DND-41 (cell line): ENCODE measurements around the gene TRPT1.

ENCODE experiments used
- EZH2 ChIP-seq: IDR thresholded peaks from 3 replicates; pipeline ENCODE4 v1.6.1; 2012; ENCODE audit warnings: borderline replicate concordance, low read depth, mild to moderate bottlenecking, moderate library complexity, low read length, inconsistent platforms; ENCODE audit not compliant: severe bottlenecking
- TF ChIP-seq, protein P1 (sequence below): IDR thresholded peaks from 2 replicates; pipeline ENCODE4 v1.5.1; 2012; ENCODE audit warnings: borderline replicate concordance, low read length, moderate library complexity, mild to moderate bottlenecking; ENCODE audit not compliant: poor library complexity, severe bottlenecking; ENCODE audit errors: extremely low read depth

DNA sequence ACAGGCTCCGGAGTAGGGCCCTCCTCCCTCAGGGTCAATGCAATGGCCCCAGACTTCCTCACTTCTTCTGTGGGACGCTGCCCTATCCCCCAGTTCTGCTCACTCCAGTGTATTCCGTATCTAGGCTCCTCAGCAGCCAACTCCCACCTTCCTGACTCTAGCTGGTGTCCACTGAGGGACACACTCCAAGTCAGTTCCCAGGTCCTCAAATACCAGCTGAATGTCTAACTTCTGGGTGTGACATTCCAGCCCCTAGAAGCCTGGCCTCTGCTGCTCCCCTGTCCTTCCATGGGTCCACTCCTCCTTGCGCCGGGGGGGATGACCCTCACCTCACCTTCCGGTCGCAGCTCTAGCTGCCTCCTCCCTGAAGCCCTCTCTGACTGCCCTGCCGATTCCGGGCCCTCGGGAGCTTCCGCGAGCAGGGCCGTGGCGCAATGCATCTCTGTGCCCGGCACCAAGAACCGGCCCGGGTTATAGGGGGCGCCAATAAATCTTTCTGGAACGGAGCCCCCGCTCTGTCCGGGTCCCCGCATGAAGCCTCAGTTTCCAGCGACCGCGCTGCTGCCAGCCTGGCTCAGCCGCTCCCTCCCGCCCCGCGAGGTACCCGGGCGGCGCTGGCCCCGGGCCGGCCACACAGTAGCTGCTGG is 43.0 kb upstream of the TRPT1 start:
- TF ChIP-seq, protein P1, sequence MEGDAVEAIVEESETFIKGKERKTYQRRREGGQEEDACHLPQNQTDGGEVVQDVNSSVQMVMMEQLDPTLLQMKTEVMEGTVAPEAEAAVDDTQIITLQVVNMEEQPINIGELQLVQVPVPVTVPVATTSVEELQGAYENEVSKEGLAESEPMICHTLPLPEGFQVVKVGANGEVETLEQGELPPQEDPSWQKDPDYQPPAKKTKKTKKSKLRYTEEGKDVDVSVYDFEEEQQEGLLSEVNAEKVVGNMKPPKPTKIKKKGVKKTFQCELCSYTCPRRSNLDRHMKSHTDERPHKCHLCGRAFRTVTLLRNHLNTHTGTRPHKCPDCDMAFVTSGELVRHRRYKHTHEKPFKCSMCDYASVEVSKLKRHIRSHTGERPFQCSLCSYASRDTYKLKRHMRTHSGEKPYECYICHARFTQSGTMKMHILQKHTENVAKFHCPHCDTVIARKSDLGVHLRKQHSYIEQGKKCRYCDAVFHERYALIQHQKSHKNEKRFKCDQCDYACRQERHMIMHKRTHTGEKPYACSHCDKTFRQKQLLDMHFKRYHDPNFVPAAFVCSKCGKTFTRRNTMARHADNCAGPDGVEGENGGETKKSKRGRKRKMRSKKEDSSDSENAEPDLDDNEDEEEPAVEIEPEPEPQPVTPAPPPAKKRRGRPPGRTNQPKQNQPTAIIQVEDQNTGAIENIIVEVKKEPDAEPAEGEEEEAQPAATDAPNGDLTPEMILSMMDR: no peak
- TF ChIP-seq EZH2: no peak
